ENCODE data around the gene SGSM2. TPM values are rescaled to one million over a fixed set of nuclear protein-coding genes. Genes with fewer than 3 reads are reported as not detected.
A peak's percentile ranks its signal among the peaks of the same experiment; 100 is the strongest.

The SGSM2 gene
- total and polyA plus RNA-seq, 2 of the 13 experiments (the other 11 are each of a cell fraction or from before 2014, with no cell fraction given), result 30.4 to 51.3 TPM

- TF ChIP-seq SNAPC4 (CRISPR knock-in tag; IDR thresholded peaks at IDR 0.05), result no peak
- no peak for TF ChIP-seq PHF20 (CRISPR knock-in tag; IDR thresholded peaks at IDR 0.05)
- TF ChIP-seq ZNF556 (CRISPR knock-in tag; IDR thresholded peaks at IDR 0.05; ENCODE audit: borderline replicate concordance), result no peak
- TF ChIP-seq THAP8 (CRISPR knock-in tag; IDR thresholded peaks at IDR 0.05; ENCODE audit: borderline replicate concordance), result no peak
- TF ChIP-seq ZSCAN25 (CRISPR knock-in tag; IDR thresholded peaks at IDR 0.05), result no peak
- no peak for TF ChIP-seq ZZZ3 (CRISPR knock-in tag; IDR thresholded peaks at IDR 0.05; ENCODE audit: borderline replicate concordance)
- TF ChIP-seq ZBTB46 (CRISPR knock-in tag; IDR thresholded peaks at IDR 0.05; ENCODE audit: borderline replicate concordance), result no peak
- no peak for TF ChIP-seq ZNF383 (CRISPR knock-in tag; IDR thresholded peaks at IDR 0.05; ENCODE audit: borderline replicate concordance)
- TF ChIP-seq ZNF296 (CRISPR knock-in tag; conservative IDR thresholded peaks at IDR 0.05), result no peak
- TF ChIP-seq CBX5 (CRISPR knock-in tag; IDR thresholded peaks at IDR 0.05; ENCODE audit: borderline replicate concordance), result no peak
- TF ChIP-seq ZNF687 (CRISPR knock-in tag; IDR thresholded peaks at IDR 0.05), result peak; percentile 71
- peak; percentile 32; the same call in 1 of the 2 replicates for TF ChIP-seq MEIS2 (CRISPR knock-in tag; IDR thresholded peaks at IDR 0.05)
- TF ChIP-seq SNAPC5 (CRISPR knock-in tag; IDR thresholded peaks at IDR 0.05; ENCODE audit: borderline replicate concordance), result no peak
These were observed 64.3 kb downstream of the SGSM2 start (continued) for GRCh38 chr17:2401426-2402221.

Measured in HepG2 (cell line).